ENCODE data around the gene PTMS.
"Not testable (repeated sequence)": the region's sequence is repeated elsewhere in the genome, so short reads cannot be mapped to it uniquely, and the experiment has no call there.

The PTMS gene

GRCh38 chr12:6735448-6736191 is 30.5 kb upstream of the PTMS start:
- TF ChIP-seq, protein P1, sequence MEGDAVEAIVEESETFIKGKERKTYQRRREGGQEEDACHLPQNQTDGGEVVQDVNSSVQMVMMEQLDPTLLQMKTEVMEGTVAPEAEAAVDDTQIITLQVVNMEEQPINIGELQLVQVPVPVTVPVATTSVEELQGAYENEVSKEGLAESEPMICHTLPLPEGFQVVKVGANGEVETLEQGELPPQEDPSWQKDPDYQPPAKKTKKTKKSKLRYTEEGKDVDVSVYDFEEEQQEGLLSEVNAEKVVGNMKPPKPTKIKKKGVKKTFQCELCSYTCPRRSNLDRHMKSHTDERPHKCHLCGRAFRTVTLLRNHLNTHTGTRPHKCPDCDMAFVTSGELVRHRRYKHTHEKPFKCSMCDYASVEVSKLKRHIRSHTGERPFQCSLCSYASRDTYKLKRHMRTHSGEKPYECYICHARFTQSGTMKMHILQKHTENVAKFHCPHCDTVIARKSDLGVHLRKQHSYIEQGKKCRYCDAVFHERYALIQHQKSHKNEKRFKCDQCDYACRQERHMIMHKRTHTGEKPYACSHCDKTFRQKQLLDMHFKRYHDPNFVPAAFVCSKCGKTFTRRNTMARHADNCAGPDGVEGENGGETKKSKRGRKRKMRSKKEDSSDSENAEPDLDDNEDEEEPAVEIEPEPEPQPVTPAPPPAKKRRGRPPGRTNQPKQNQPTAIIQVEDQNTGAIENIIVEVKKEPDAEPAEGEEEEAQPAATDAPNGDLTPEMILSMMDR (IDR thresholded peaks at IDR 0.05): peak; percentile 80
- no peaks in the 10 kb centered on the region for H3K36me3 ChIP-seq (ENCODE audit: control insufficient read depth, insufficient read depth, low read length)
- H2AFZ ChIP-seq: peak overlapping the region; percentile 50
- peaks cover 4% of the 10 kb centered on the region for H3K4me1 ChIP-seq
- no peak overlapping the region for H3K4me2 ChIP-seq (ENCODE audit: low read length)
- H3K9me3 ChIP-seq (ENCODE audit: control insufficient read depth, low read length): no peaks in the 10 kb centered on the region
- H3K9ac ChIP-seq: no peak overlapping the region
- H3K4me3 ChIP-seq (ENCODE audit: low read depth, low read length): no peak overlapping the region
- no peaks in the 10 kb centered on the region for H3K79me2 ChIP-seq
- peak overlapping the region; percentile 47 for H3K27ac ChIP-seq
- H3K27me3 ChIP-seq (ENCODE audit: control insufficient read depth, insufficient read depth, low read length): no peaks in the 10 kb centered on the region

DNA sequence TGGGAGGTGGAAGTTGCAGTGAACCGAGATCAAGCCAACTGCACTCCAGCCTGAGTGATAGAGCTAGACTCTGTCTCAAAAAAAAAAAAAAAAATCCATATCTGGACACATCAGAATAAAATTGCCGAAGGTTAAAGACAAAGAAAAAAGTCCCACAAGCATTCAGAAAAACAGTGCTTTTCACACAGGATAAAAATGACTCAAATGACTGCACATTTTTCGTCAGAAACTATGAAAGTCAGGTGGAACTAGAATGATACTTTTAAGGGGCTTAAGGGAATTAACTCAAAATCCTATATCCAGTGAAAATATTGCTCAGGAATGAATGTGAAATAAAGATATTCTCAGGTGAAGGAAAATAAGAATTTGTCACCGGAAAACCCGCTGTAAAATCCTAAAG is 29.4 kb upstream of the PTMS start:
- Histone ChIP-seq H3K4me1 (peaks cover 4% of the 10 kb centered on the region), H3K9me3 (ENCODE audit: control insufficient read depth, low read length) (no peaks in the 10 kb centered on the region), H3K9ac (no peak overlapping the region), H3K4me2 (ENCODE audit: low read length) (no peak overlapping the region), H2AFZ (no peak overlapping the region), H3K27ac (no peak overlapping the region), H3K27me3 (ENCODE audit: control insufficient read depth, insufficient read depth, low read length) (no peaks in the 10 kb centered on the region), H3K36me3 (ENCODE audit: control insufficient read depth, insufficient read depth, low read length) (no peaks in the 10 kb centered on the region), H3K4me3 (ENCODE audit: low read depth, low read length) (no peak overlapping the region), H3K79me2 (no peaks in the 10 kb centered on the region)
- TF ChIP-seq, protein P1 (IDR thresholded peaks at IDR 0.05): no peak

DNA sequence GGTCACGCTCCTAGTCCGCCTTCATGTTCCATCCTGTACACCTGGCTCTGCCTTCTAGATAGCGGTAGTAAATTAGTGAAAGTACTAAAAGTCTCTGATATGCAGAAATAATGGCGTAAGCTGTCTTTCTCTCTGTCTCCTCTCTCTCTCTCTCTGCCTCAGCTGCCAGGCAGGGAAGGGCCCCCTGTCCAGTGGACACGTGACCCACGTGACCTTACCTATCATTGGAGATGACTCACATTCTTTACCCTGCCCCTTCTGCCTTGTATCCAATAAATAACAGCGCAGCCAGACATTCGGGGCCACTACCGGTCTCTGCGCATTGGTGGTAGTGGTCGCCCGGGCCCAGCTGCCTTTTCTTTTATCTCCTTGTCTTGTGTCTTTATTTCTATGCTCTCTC is 24.1 kb upstream of the PTMS start:
- H3K36me3 ChIP-seq (ENCODE audit: control insufficient read depth, insufficient read depth, low read length); H3K79me2 ChIP-seq; H2AFZ ChIP-seq; H3K4me2 ChIP-seq (ENCODE audit: low read length); H3K4me3 ChIP-seq (ENCODE audit: low read depth, low read length); H3K27me3 ChIP-seq (ENCODE audit: control insufficient read depth, insufficient read depth, low read length); H3K4me1 ChIP-seq; H3K9ac ChIP-seq; H3K9me3 ChIP-seq (ENCODE audit: control insufficient read depth, low read length); H3K27ac ChIP-seq: not testable (repeated sequence)

GRCh38 chr12:6742834-6743233 is 23.3 kb upstream of the PTMS start:
- TF ChIP-seq, protein P1 (IDR thresholded peaks at IDR 0.05): no peak
- Histone ChIP-seq H3K9me3 (ENCODE audit: control insufficient read depth, low read length) (no peaks in the 10 kb centered on the region), H3K9ac (no peak overlapping the region), H3K27me3 (ENCODE audit: control insufficient read depth, insufficient read depth, low read length) (no peaks in the 10 kb centered on the region), H3K4me3 (ENCODE audit: low read depth, low read length) (no peak overlapping the region), H2AFZ (no peak overlapping the region), H3K4me2 (ENCODE audit: low read length) (no peak overlapping the region), H3K4me1 (no peaks in the 10 kb centered on the region), H3K36me3 (ENCODE audit: control insufficient read depth, insufficient read depth, low read length) (no peaks in the 10 kb centered on the region), H3K27ac (no peak overlapping the region), H3K79me2 (no peaks in the 10 kb centered on the region)

DNA sequence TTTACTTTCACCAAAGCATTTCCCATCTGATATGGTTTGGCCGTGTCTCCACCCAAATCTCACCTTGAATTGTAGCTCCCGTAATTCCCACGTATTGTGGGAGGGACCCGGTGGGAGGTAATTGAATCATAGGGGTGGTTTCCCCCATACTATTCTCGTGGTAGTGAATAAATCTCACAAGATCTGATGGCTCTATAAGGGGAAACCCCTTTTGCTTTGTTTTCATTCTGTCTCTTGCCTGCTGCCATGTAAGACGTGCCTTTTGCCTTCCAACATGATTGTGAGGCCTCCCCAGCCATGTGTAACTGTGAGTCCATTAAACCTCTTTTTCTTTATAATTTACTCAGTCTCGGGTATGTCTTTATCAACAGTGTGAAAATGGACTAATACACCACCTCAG is 22.9 kb upstream of the PTMS start:
- H3K4me3 ChIP-seq (ENCODE audit: low read depth, low read length); H3K79me2 ChIP-seq: not testable (repeated sequence)

More for the DNA sequence above, 22.9 kb upstream of the PTMS start:
- not testable (repeated sequence) for H3K27me3 ChIP-seq (ENCODE audit: control insufficient read depth, insufficient read depth, low read length); H2AFZ ChIP-seq; H3K27ac ChIP-seq; H3K9ac ChIP-seq; H3K4me1 ChIP-seq; H3K4me2 ChIP-seq (ENCODE audit: low read length); H3K36me3 ChIP-seq (ENCODE audit: control insufficient read depth, insufficient read depth, low read length); H3K9me3 ChIP-seq (ENCODE audit: control insufficient read depth, low read length)

All from parathyroid adenoma (tissue), 2 donors.